8988T (cell line): ENCODE measurements around the gene MUC5B.
A peak's percentile ranks its signal among the peaks of the same experiment; 100 is the strongest.

Experiments
- DNase-seq: peaks from one replicate; pipeline ENCODE4 v3.0.0; 2011

The MUC5B gene

GRCh38 chr11:1221848-1222311 lies 986 bp upstream of the MUC5B start:
- DNase-seq = peak; percentile 29

- peak; percentile 37 for DNase-seq
Measured at GRCh38 chr11:1223346-1224110, 662 bp downstream of the MUC5B start.

- DNase-seq = no peak
Measured at GRCh38 chr11:1224111-1224490, 1.2 kb downstream of the MUC5B start.

- DNase-seq = peak; percentile 78
Measured at GRCh38 chr11:1224491-1225385, 1.9 kb downstream of the MUC5B start.

GRCh38 chr11:1225386-1226225 lies 2.7 kb downstream of the MUC5B start:
- peak; percentile 59 for DNase-seq

- DNase-seq = peak; percentile 59
Measured at GRCh38 chr11:1226226-1226985, 3.5 kb downstream of the MUC5B start.

GRCh38 chr11:1226986-1227550 lies 4.2 kb downstream of the MUC5B start:
- peak; percentile 99 for DNase-seq

GRCh38 chr11:1227551-1228100 lies 4.8 kb downstream of the MUC5B start:
- peak; percentile 50 for DNase-seq

GRCh38 chr11:1228101-1228821 lies 5.4 kb downstream of the MUC5B start:
- DNase-seq = peak; percentile 66

- DNase-seq = peak; percentile 46
Measured at GRCh38 chr11:1228921-1229451, 6.1 kb downstream of the MUC5B start.

GRCh38 chr11:1229471-1230120 lies 6.7 kb downstream of the MUC5B start:
- DNase-seq = no peak

GRCh38 chr11:1230121-1230455 lies 7.2 kb downstream of the MUC5B start:
- DNase-seq = peak; percentile 48

- peak; percentile 72 for DNase-seq
Measured at GRCh38 chr11:1230456-1231395, 7.9 kb downstream of the MUC5B start.

- DNase-seq = peak; percentile 81
Measured at GRCh38 chr11:1231396-1232020, 8.6 kb downstream of the MUC5B start.

GRCh38 chr11:1232021-1232882 lies 9.4 kb downstream of the MUC5B start:
- no peak for DNase-seq

GRCh38 chr11:1232883-1233321 lies 10.0 kb downstream of the MUC5B start:
- DNase-seq = peak; percentile 31

GRCh38 chr11:1233351-1234053 lies 10.6 kb downstream of the MUC5B start:
- peak; percentile 88 for DNase-seq
